Measurements from ENCODE around the gene TTR.

Gene TTR

GRCh38 chr18:31591628-31592027 is at the start of gene TTR:
TTR (plus strand) TSS chr18:31591877; CDS start chr18:31591903, 26 bp downstream.
- DNase-seq (ENCODE audit: low spot score): no peak

- DNase-seq (ENCODE audit: low spot score): no peak
Measured at GRCh38 chr18:31546476-31546875, 45.2 kb upstream of the TTR start.

- no peak for DNase-seq (ENCODE audit: low spot score)
Measured at GRCh38 chr18:31548853-31549252, 42.8 kb upstream of the TTR start.

- DNase-seq (ENCODE audit: low spot score): no peak
Measured at GRCh38 chr18:31549416-31549815, 42.3 kb upstream of the TTR start.

- no peak for DNase-seq (ENCODE audit: low spot score)
Measured at GRCh38 chr18:31551883-31552282, 39.8 kb upstream of the TTR start.

- DNase-seq (ENCODE audit: low spot score): no peak
Measured at GRCh38 chr18:31553800-31554199, 37.9 kb upstream of the TTR start.

GRCh38 chr18:31554776-31555175 is 36.9 kb upstream of the TTR start:
- no peak for DNase-seq (ENCODE audit: low spot score)

GRCh38 chr18:31555971-31556747 is 35.5 kb upstream of the TTR start:
- peak; percentile 44 for DNase-seq (ENCODE audit: low spot score)

- no peak for DNase-seq (ENCODE audit: low spot score)
Measured at GRCh38 chr18:31557446-31557845, 34.2 kb upstream of the TTR start.

GRCh38 chr18:31558567-31558966 is 33.1 kb upstream of the TTR start:
- no peak for DNase-seq (ENCODE audit: low spot score)

- no peak for DNase-seq (ENCODE audit: low spot score)
Measured at GRCh38 chr18:31562726-31563125, 29.0 kb upstream of the TTR start.

GRCh38 chr18:31563778-31564177 is 27.9 kb upstream of the TTR start:
- DNase-seq (ENCODE audit: low spot score): no peak

GRCh38 chr18:31565345-31565744 is 26.3 kb upstream of the TTR start:
- DNase-seq (ENCODE audit: low spot score): no peak

- DNase-seq (ENCODE audit: low spot score): no peak
Measured at GRCh38 chr18:31565782-31566512, 25.7 kb upstream of the TTR start.

GRCh38 chr18:31566576-31567306 is 24.9 kb upstream of the TTR start:
- DNase-seq (ENCODE audit: low spot score): no peak

GRCh38 chr18:31572368-31572767 is 19.3 kb upstream of the TTR start:
- DNase-seq (ENCODE audit: low spot score): no peak

GRCh38 chr18:31573051-31573450 is 18.6 kb upstream of the TTR start:
- no peak for DNase-seq (ENCODE audit: low spot score)

GRCh38 chr18:31574359-31574758 is 17.3 kb upstream of the TTR start:
- DNase-seq (ENCODE audit: low spot score): no peak

- DNase-seq (ENCODE audit: low spot score): no peak
Measured at GRCh38 chr18:31575515-31576257, 16.0 kb upstream of the TTR start.

- DNase-seq (ENCODE audit: low spot score): no peak
Measured at GRCh38 chr18:31576670-31577069, 15.0 kb upstream of the TTR start.

- no peak for DNase-seq (ENCODE audit: low spot score)
Measured at GRCh38 chr18:31577195-31577594, 14.5 kb upstream of the TTR start.

GRCh38 chr18:31578126-31578525 is 13.6 kb upstream of the TTR start:
- no peak for DNase-seq (ENCODE audit: low spot score)

Measured in germinal center (tissue), 1 donor.